ENCODE results near the gene EML2.

- no peak for TF ChIP-seq POLR2A (IDR thresholded peaks at IDR 0.05; ENCODE audit: low read length)
- no peak for TF ChIP-seq GATA1 (IDR thresholded peaks at IDR 0.05; ENCODE audit: low read depth, low read length)
Measured at GRCh38 chr19:45591004-45591637, 48.1 kb downstream of the EML2 start.

Data from erythroblast (primary cell).